Measurements from ENCODE around the gene HNRNPK. TPM values are rescaled to one million over a fixed set of nuclear protein-coding genes. Genes with fewer than 3 reads are reported as not detected.

HNRNPK gene
- total and polyA plus RNA-seq, 2 donors (not counting 1 experiment from before 2014, with no cell fraction given) = 475 to 558 TPM

- no peaks in the 10 kb centered on the region for H4K20me1 ChIP-seq (ENCODE audit: control insufficient read depth, extremely low read depth, insufficient read depth, low read length)
- H3K27ac ChIP-seq (ENCODE audit: insufficient read depth, low read length) = no peak overlapping the region
- peaks cover 2% of the 10 kb centered on the region for H3K4me1 ChIP-seq (ENCODE audit: control insufficient read depth, extremely low read depth, insufficient read depth, low read length)
- H3K4me2 ChIP-seq (ENCODE audit: extremely low read depth, insufficient read depth, low read length) = no peak overlapping the region
- H3K79me2 ChIP-seq (ENCODE audit: control insufficient read depth, insufficient read depth, low read length) = peaks cover 46% of the 10 kb centered on the region
- H2AFZ ChIP-seq (ENCODE audit: low read length) = no peak overlapping the region
- no peak for TF ChIP-seq CTCF (conservative IDR thresholded peaks at IDR 0.05 in 1 of 2, IDR thresholded peaks at IDR 0.05 in 1 of 2; ENCODE audit: low read depth in 1 of 2, low read length in 2 of 2)
- no peak for TF ChIP-seq EZH2 (IDR thresholded peaks at IDR 0.05; ENCODE audit: low read length, missing control alignments)
- no peaks in the 10 kb centered on the region for H3K27me3 ChIP-seq (ENCODE audit: control insufficient read depth, insufficient read depth, low read length)
- H3K9me3 ChIP-seq (ENCODE audit: control insufficient read depth, insufficient read depth, low read depth, low read length) = no peaks in the 10 kb centered on the region
- no peak overlapping the region for H3K9ac ChIP-seq (ENCODE audit: insufficient read depth, low read length)
- no peak for DNase-seq (ENCODE audit: low read depth in 2 of 2)
- peaks cover 20% of the 10 kb centered on the region for H3K36me3 ChIP-seq (ENCODE audit: control insufficient read depth, insufficient read depth, low read length)
- H3K4me3 ChIP-seq (replicated peaks in 1 of 4; ENCODE audit: control extremely low read depth in 1 of 4, insufficient read depth in 1 of 4, low read depth in 3 of 4, low read length in 4 of 4) = no peak overlapping the region
Measured at GRCh38 chr9:83971485-83971884, 8.5 kb downstream of the HNRNPK start.

GRCh38 chr9:83969602-83970001 is 10.4 kb downstream of the HNRNPK start:
- TF ChIP-seq EZH2 (IDR thresholded peaks at IDR 0.05; ENCODE audit: low read length, missing control alignments) (no peak), CTCF (conservative IDR thresholded peaks at IDR 0.05 in 1 of 2, IDR thresholded peaks at IDR 0.05 in 1 of 2; ENCODE audit: low read depth in 1 of 2, low read length in 2 of 2) (no peak)
- no peak for DNase-seq (ENCODE audit: low read depth in 2 of 2)
- H3K36me3 ChIP-seq (ENCODE audit: control insufficient read depth, insufficient read depth, low read length) = peaks cover 14% of the 10 kb centered on the region
- no peak overlapping the region for H3K9ac ChIP-seq (ENCODE audit: insufficient read depth, low read length)
- H3K4me2 ChIP-seq (ENCODE audit: extremely low read depth, insufficient read depth, low read length) = no peak overlapping the region
- no peaks in the 10 kb centered on the region for H3K9me3 ChIP-seq (ENCODE audit: control insufficient read depth, insufficient read depth, low read depth, low read length)
- H3K27me3 ChIP-seq (ENCODE audit: control insufficient read depth, insufficient read depth, low read length) = no peaks in the 10 kb centered on the region
- no peaks in the 10 kb centered on the region for H3K4me1 ChIP-seq (ENCODE audit: control insufficient read depth, extremely low read depth, insufficient read depth, low read length)
- no peak overlapping the region for H3K27ac ChIP-seq (ENCODE audit: insufficient read depth, low read length)
- no peak overlapping the region for H3K4me3 ChIP-seq (replicated peaks in 1 of 4; ENCODE audit: control extremely low read depth in 1 of 4, insufficient read depth in 1 of 4, low read depth in 3 of 4, low read length in 4 of 4)
- H3K79me2 ChIP-seq (ENCODE audit: control insufficient read depth, insufficient read depth, low read length) = peaks cover 27% of the 10 kb centered on the region
- no peak overlapping the region for H2AFZ ChIP-seq (ENCODE audit: low read length)
- no peaks in the 10 kb centered on the region for H4K20me1 ChIP-seq (ENCODE audit: control insufficient read depth, extremely low read depth, insufficient read depth, low read length)

GRCh38 chr9:83967073-83967472 is 12.9 kb downstream of the HNRNPK start:
- no peak for TF ChIP-seq CTCF (conservative IDR thresholded peaks at IDR 0.05 in 1 of 2, IDR thresholded peaks at IDR 0.05 in 1 of 2; ENCODE audit: low read depth in 1 of 2, low read length in 2 of 2)
- TF ChIP-seq EZH2 (IDR thresholded peaks at IDR 0.05; ENCODE audit: low read length, missing control alignments) = no peak
- Histone ChIP-seq H3K36me3 (ENCODE audit: control insufficient read depth, insufficient read depth, low read length) (peaks cover 7% of the 10 kb centered on the region), H4K20me1 (ENCODE audit: control insufficient read depth, extremely low read depth, insufficient read depth, low read length) (no peaks in the 10 kb centered on the region), H3K27ac (ENCODE audit: insufficient read depth, low read length) (no peak overlapping the region), H3K4me1 (ENCODE audit: control insufficient read depth, extremely low read depth, insufficient read depth, low read length) (no peaks in the 10 kb centered on the region), H3K79me2 (ENCODE audit: control insufficient read depth, insufficient read depth, low read length) (peaks cover 6% of the 10 kb centered on the region), H3K4me3 (replicated peaks in 1 of 4; ENCODE audit: control extremely low read depth in 1 of 4, insufficient read depth in 1 of 4, low read depth in 3 of 4, low read length in 4 of 4) (no peak overlapping the region), H3K4me2 (ENCODE audit: extremely low read depth, insufficient read depth, low read length) (no peak overlapping the region), H3K9ac (ENCODE audit: insufficient read depth, low read length) (no peak overlapping the region), H3K9me3 (ENCODE audit: control insufficient read depth, insufficient read depth, low read depth, low read length) (no peaks in the 10 kb centered on the region), H3K27me3 (ENCODE audit: control insufficient read depth, insufficient read depth, low read length) (no peaks in the 10 kb centered on the region), H2AFZ (ENCODE audit: low read length) (no peak overlapping the region)
- DNase-seq (ENCODE audit: low read depth in 2 of 2) = no peak
